ENCODE data around the gene RNGTT.
"Not testable (repeated sequence)": the region's sequence is repeated elsewhere in the genome, so short reads cannot be mapped to it uniquely, and the experiment has no call there.

RNGTT gene

GRCh38 chr6:88869263-88870020 is 94.0 kb downstream of the RNGTT start:
- in situ Hi-C loops (cut with MboI; ENCODE audit: low sequenced_read_pairs): loop anchor here (25.0 kb wide), 1 partner anchor 932 kb away; no protein-coding TSS in a partner anchor

DNA sequence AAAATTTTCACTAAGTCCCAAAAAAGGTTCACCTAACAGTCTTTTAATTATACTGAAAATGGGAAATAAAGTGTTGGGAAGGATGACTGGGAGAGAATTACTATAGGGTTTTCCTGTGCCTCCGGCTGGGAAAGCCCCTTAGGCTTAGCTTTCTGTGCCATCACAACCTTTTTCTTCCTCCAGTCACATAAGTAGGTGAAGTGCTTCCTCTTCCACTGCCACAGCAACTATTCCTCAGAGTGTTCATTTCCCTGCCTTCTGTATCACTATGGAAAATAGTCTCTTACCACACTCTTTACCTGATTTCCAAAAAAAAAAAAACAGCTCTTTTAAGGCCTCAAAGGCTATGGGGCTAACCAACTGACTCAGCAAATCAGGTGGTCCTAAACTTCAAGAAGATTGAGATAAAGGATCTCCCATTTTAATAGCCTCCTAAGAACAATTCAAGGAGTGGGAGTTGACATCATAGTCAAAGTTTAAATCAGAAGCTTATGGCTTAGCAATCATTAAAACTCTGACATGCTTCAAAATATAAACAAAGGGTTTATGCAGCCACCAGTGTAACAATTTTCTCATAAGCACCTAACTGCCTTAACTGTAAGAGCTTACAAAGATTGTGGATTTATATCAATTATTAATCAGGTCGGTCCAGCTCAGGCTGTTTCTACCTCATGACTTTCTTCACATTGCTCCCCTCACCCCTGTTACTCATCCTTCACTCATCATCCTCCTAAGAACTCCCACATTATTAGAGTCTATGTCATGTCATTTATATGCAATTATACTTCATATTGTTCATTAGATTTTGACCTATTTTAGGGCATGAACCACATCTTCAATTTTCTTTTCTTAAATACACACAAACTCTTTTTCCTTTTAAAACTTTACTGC is 95.3 kb downstream of the RNGTT start:
- in situ Hi-C loops (cut with MboI; ENCODE audit: low sequenced_read_pairs): loop anchor here (25.0 kb wide), 1 partner anchor 931 kb away; no protein-coding TSS in a partner anchor

- in situ Hi-C loops (cut with MboI; ENCODE audit: low sequenced_read_pairs): loop anchor here (25.0 kb wide), 1 partner anchor 930 kb away; no protein-coding TSS in a partner anchor
Measured at GRCh38 chr6:88866856-88867255, 96.6 kb downstream of the RNGTT start.

GRCh38 chr6:88865275-88865674 is 98.1 kb downstream of the RNGTT start:
- in situ Hi-C loops (cut with MboI; ENCODE audit: low sequenced_read_pairs): loop anchor here (25.0 kb wide), 1 partner anchor 928 kb away; no protein-coding TSS in a partner anchor

DNA sequence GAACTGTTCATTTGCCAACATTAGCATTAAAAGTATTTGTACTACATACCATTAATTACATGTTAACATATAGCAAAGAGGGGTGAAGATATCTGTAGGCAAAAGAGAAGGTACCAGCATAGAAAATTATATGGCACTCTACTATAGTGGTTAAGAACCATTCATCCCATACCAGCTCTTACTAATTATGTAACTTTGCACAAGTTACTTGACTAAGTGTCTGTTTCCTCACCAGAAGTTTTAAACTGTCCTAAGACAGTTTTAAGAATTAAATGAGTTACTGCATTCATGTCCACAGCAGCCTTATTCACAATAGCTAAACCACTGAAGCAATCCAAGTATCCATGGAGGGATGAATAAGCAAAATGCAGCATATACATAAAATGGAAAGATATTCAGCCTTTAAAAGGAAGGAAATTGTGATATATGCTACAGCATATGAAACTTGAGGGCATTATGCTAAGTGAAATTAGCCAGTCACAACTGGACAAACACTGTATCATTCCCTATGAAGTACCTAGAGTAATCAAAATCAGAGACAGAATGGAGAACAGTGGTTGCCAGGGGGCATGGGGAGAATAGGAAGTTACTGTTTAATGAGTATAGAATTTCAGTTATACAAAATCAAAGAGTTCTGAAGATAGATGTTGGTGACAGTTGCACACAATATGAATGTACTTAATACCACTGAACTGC is 98.9 kb downstream of the RNGTT start:
- in situ Hi-C loops (cut with MboI; ENCODE audit: low sequenced_read_pairs): loop anchor here (25.0 kb wide), 1 partner anchor 927 kb away; no protein-coding TSS in a partner anchor

DNA sequence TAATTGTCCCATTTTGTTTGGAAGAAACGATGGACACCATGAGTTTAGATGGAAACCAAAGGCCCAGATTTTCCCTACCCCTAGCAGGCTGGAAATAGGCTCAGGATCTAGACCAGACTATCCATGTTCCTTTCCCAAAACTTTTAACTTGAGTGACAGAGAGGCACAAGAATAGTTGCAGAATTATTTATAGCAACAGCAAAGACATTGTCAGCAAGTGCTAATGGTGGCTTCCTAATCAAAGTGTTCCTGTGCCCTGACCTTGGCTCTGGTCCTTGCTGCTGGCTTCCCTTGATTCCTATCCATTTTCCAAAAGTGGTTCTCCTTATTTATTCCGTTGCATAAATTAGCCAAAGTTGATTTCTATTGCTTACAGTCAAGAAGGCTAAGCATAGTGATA is 103.1 kb downstream of the RNGTT start:
- in situ Hi-C loops (cut with MboI; ENCODE audit: low sequenced_read_pairs): loop anchor here (25.0 kb wide), 1 partner anchor 923 kb away; no protein-coding TSS in a partner anchor

DNA sequence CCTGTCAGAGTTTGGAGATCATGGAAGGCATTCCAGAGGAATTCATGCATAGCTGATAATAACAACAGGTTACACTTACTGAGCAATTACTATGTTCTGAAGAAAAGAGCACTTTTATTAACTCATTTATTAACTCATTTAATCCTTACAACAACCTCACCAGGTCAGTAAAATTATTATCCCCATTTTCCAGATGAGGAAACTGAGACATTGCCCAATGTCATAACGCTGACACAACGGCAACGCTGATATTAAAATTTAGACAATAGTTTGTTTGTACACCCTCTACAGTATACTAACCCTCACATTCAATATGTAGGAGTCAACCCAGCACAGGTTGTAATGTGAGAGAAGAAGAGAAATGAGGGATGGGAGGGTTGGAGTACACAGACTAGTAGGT is 105.0 kb downstream of the RNGTT start:
- in situ Hi-C loops (cut with MboI; ENCODE audit: low sequenced_read_pairs): loop anchor here (25.0 kb wide), 1 partner anchor 921 kb away; no protein-coding TSS in a partner anchor

DNA sequence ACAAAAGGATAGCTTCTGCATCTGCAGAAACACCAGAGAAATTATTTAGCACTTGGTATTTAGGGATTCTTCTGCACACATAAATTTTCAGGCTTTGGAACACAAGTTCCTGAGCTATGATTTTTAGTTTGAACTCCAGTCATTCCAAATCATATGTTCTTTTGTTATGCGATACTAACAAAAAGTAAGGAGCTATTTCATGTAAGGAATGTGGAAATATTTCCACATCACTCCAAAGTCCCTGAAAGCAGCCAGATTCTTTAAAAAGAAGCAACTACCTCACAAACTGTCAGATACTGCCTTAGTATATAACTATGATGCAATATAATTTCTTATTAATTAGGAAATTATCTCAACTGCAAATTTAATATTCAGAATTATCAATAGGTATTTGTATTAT is 106.9 kb downstream of the RNGTT start:
- in situ Hi-C loops (cut with MboI; ENCODE audit: low sequenced_read_pairs): loop anchor here (25.0 kb wide), 1 partner anchor 919 kb away; no protein-coding TSS in a partner anchor

DNA sequence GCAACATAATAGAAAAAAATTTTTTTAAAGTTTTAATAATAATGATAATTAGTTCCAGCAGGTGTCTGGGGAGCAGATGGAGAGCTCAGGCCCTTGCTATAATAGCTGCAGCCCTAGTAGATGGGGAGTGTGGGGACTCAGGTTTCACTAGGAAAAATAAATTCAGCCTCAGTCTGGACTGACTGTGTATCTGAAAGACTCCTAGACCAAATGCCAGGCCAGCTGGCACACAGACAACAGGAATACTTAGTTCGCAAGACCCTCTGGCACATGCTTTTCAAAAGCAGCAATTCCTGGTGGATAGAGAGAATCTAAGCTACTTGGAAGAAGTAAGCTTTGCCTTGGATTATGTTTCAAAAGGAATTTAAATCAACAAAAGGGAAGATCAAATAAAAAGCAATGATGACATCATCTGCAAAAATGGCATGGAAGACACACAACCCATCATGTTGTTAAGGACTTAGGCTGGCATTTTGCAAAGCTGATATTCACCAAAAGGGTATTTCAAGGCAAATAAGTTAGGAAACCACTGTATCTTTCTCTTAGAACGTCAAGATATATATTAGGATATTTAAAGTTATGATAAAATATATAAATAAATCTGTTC is 107.8 kb downstream of the RNGTT start:
- in situ Hi-C loops (cut with MboI; ENCODE audit: low sequenced_read_pairs): loop anchor here (25.0 kb wide), 1 partner anchor 918 kb away; no protein-coding TSS in a partner anchor

DNA sequence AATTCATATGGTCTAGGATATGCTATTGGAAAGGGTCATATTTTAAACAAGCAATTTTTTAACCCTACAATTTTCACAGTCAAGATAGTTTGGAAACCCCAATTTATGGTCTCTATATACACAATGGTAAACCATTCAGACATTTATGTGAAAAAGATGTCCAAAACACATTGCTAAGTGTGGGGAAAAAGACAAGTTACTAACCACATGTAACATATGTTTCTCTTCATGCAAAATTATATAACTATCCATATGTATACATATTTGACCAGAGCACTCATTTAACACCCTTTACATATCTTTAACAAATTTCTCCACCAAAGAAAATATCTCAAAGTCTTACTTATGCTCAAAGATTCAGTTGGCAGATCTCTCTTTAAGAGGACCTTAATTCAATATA is 110.6 kb downstream of the RNGTT start:
- in situ Hi-C loops (cut with MboI; ENCODE audit: low sequenced_read_pairs): loop anchor here (25.0 kb wide), 1 partner anchor 915 kb away; no protein-coding TSS in a partner anchor

GRCh38 chr6:88852000-88852399 is 111.4 kb downstream of the RNGTT start:
- in situ Hi-C loops (cut with MboI; ENCODE audit: low sequenced_read_pairs): loop anchor here (25.0 kb wide), 1 partner anchor 915 kb away; no protein-coding TSS in a partner anchor

- in situ Hi-C loops (cut with MboI; ENCODE audit: low sequenced_read_pairs): no loop called here
Measured at GRCh38 chr6:88848870-88849269, 114.5 kb downstream of the RNGTT start.

DNA sequence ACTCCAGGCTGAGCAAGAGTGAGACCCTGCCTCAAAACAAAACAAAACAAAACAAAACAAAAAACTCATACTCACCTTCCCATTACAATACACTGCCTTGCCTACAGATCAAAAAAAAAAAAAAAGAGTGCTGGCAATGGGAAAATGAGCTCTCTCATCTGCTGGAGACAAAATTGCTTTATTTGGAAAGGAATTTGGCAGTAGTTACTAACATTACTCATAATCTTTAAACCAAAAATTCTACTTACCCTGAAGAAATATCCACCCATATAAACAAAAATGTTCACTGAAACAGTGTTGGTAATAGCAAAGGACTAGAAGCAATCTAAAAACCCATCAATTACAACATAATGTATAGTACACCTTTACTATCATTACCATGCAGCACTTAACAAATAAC is 120.4 kb downstream of the RNGTT start:
- in situ Hi-C loops (cut with MboI; ENCODE audit: low sequenced_read_pairs): no loop called here

- in situ Hi-C loops (cut with MboI; ENCODE audit: low sequenced_read_pairs): no loop called here
Measured at GRCh38 chr6:88842320-88842719, 121.1 kb downstream of the RNGTT start.

- in situ Hi-C loops (cut with MboI; ENCODE audit: low sequenced_read_pairs): no loop called here
Measured at GRCh38 chr6:88840796-88841539, 122.5 kb downstream of the RNGTT start.

DNA sequence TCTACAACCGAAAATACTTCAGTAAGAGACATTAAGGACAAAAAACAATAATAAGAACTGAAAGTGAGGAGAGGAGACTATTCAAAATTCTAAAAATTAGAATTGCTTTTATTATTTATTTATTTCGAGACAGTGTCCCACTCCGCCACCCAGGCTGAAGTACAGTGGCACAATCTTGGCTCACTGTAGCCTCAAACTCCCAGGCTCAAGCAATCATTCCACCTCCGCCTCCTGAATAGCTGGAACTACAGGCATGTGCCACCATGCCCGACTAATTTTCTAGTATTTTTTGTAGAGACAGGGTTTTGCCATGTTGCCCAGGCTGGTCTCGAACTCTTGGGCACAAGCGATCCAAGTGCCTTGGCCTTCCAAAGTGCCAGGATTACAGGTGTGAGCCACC is 123.1 kb downstream of the RNGTT start:
- in situ Hi-C loops (cut with MboI; ENCODE audit: low sequenced_read_pairs): no loop called here

GRCh38 chr6:88839280-88839679 is 124.1 kb downstream of the RNGTT start:
- in situ Hi-C loops (cut with MboI; ENCODE audit: low sequenced_read_pairs): no loop called here

- in situ Hi-C loops (cut with MboI; ENCODE audit: low sequenced_read_pairs): no loop called here
Measured at GRCh38 chr6:88835210-88835609, 128.2 kb downstream of the RNGTT start.

DNA sequence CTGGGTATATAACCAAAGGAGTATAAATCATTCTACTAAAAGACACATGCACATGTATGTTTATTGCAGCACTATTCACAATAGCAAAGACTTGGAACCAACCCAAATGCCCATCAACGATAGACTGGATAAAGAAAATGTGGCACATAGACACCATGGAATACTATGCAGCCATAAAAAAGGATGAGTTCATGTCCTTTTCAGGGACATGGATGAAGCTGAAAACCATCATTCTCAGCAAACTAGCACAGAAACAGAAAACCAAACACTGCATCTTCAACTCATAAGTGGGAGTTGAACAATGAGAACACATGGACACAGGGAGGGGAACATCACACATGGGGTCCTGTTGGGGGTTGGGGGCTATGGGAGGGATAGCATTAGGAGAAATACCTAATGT is 130.3 kb downstream of the RNGTT start:
- in situ Hi-C loops (cut with MboI; ENCODE audit: low sequenced_read_pairs): not testable (repeated sequence)

All from HL-60/S4 treated with phorbol 12-myristate 13-acetate at 8.2 ng/mL for 4 days and 3 days (cell line).